CD8-positive, alpha-beta memory T cell (primary cell): ENCODE results near the gene RASSF9. TPM values are rescaled to one million over a fixed set of nuclear protein-coding genes. Genes with fewer than 3 reads are reported as not detected.

Source experiments
- CTCF ChIA-PET: fragments of 350-600 bp; sonication (Branson Sonifier 250); formaldehyde crosslinking; loops from one replicate; lab custom pipeline; 2021; ENCODE audit warnings: antibody characterized with exemption; lab: Charles Lee
- POLR2A ChIA-PET: fragments of 350-600 bp; sonication (Branson Sonifier 250); formaldehyde crosslinking; loops from one replicate; lab custom pipeline; 2021; ENCODE audit warnings: antibody characterized with exemption; lab: Charles Lee
- DNase-seq, 5 donors: peaks; one replicate each; pipeline versions ENCODE4 v3.0.0 to v3.0.0-alpha.2; 2020 to 2022; ENCODE audit warnings: mixed read lengths in 1 of 5
- H3K27ac ChIP-seq: one replicate; pipeline ENCODE4 v1.7.0; 2013; ENCODE audit warnings: low read depth, mild to moderate bottlenecking, low read length, moderate library complexity
- H3K27me3 ChIP-seq: 2 replicates; pipeline ENCODE4 v1.7.0; 2013; ENCODE audit warnings: low read length, mild to moderate bottlenecking; ENCODE audit not compliant: insufficient read depth, poor library complexity, severe bottlenecking
- H3K36me3 ChIP-seq: 2 replicates; pipeline ENCODE4 v1.7.0; 2013; ENCODE audit warnings: mild to moderate bottlenecking, low read length, moderate library complexity; ENCODE audit not compliant: insufficient read depth
- H3K4me1 ChIP-seq: 2 replicates; pipeline ENCODE4 v1.7.0; 2013; ENCODE audit warnings: mild to moderate bottlenecking, low read length, moderate library complexity; ENCODE audit not compliant: insufficient read depth
- H3K4me3 ChIP-seq: 2 replicates; pipeline ENCODE4 v1.7.0; 2013; ENCODE audit warnings: mild to moderate bottlenecking, low read length
- H3K9me3 ChIP-seq: 2 replicates; pipeline ENCODE4 v1.7.0; 2013; ENCODE audit warnings: mild to moderate bottlenecking, low read length
- H3K27ac Mint-ChIP-seq, 8 donors: one replicate each; pipeline ENCODE4 v1.8.0; 2020 to 2021; ENCODE audit warnings: mixed read lengths in 8 of 8, mild to moderate bottlenecking in 6 of 8, inconsistent platforms in 3 of 8, moderate library complexity in 3 of 8
- H3K27me3 Mint-ChIP-seq, 2 donors: one replicate each; pipeline ENCODE4 v1.8.0; 2020 to 2021; ENCODE audit warnings: mixed read lengths in 2 of 2, mild to moderate bottlenecking in 1 of 2, moderate library complexity in 1 of 2
- H3K36me3 Mint-ChIP-seq, 3 donors: one replicate each; pipeline ENCODE4 v1.8.0; 2020 to 2021; ENCODE audit warnings: mixed read lengths in 3 of 3, inconsistent platforms in 1 of 3, mild to moderate bottlenecking in 1 of 3
- H3K4me1 Mint-ChIP-seq, 3 donors: one replicate each; pipeline ENCODE4 v1.8.0; 2020 to 2021; ENCODE audit warnings: mixed read lengths in 3 of 3, inconsistent platforms in 1 of 3, mild to moderate bottlenecking in 1 of 3
- H3K4me3 Mint-ChIP-seq, 7 donors: one replicate each; pipeline ENCODE4 v1.8.0; 2020 to 2021; ENCODE audit warnings: mixed read lengths in 7 of 7, mild to moderate bottlenecking in 6 of 7, moderate library complexity in 4 of 7, inconsistent platforms in 2 of 7
- H3K9me3 Mint-ChIP-seq, 5 donors: one replicate each; pipeline ENCODE4 v1.8.0; 2020 to 2022; ENCODE audit warnings: mixed read lengths in 5 of 5, mild to moderate bottlenecking in 3 of 5, moderate library complexity in 2 of 5, inconsistent platforms in 1 of 5
- polyA plus RNA-seq: library from polyadenylated mRNA; unstranded; fragments of 300-500 nt; fragmentation: Illumina TruSeq; gene quantifications from one replicate; pipeline ENCODE4 v1.2.3, GENCODE V29; 2021
- total RNA-seq, 2 experiments: library from RNA; stranded (reverse); gene quantifications; one replicate each; pipeline ENCODE4 v1.2.3, GENCODE V29; 2021

The RASSF9 gene
- total and polyA plus RNA-seq, 3 experiments from 2014 or later = not detected

DNA sequence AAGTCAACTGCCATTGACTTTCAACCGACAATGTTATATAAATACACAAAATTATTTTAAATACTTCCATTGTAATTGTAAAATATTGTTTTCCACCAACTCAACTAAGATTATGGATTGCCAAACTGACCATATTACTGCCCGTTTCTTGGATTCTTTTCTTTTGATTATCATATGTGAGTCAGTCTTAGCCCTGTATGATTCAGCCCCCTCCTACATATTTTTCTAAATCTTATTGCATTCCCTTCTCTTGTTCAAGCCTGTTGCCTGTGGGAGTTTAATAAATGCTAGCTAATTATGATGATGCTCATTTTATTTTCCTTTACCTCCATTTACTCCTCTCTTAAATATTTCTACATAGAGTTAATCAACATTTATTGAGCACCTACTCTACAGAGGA lies 6.8 kb downstream of the RASSF9 start:
- Mint-ChIP-seq H3K27ac (no peak overlapping the region), H3K27me3 (no peaks in the 10 kb centered on the region), H3K4me1 (no peaks in the 10 kb centered on the region), H3K4me3 (no peak overlapping the region), H3K9me3 (peaks cover 0 to 16% (median 11%) of the 10 kb centered on the region in 5 donors), H3K36me3 (no peaks in the 10 kb centered on the region)
- H3K4me3 ChIP-seq = no peak overlapping the region
- DNase-seq = no peak
- no peak overlapping the region for H3K27ac ChIP-seq
- CTCF ChIA-PET = no interaction called here
- no peaks in the 10 kb centered on the region for H3K9me3 ChIP-seq
- no peaks in the 10 kb centered on the region for H3K4me1 ChIP-seq
- no peaks in the 10 kb centered on the region for H3K36me3 ChIP-seq
- POLR2A ChIA-PET = no interaction called here
- H3K27me3 ChIP-seq = no peaks in the 10 kb centered on the region

DNA sequence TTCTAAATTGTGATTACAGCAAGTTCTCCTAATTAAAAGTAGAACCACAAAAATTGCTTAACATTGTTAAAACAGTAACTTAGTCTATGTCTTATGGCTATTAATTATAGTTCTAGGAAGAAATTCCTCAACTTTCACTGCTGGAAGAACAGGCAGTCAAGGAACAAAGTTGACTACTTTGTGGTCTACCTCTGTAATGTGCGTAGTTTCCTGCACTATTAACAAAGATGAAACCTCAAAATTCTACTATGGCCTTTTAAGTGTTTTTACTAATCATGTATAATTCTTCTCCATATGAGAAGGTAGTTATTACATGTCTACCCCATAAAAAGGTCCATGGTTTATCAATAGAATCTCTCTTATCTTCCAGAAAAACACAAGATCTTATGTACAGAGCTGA lies 7.6 kb downstream of the RASSF9 start:
- H3K27ac ChIP-seq = no peak overlapping the region
- H3K27me3 ChIP-seq = no peaks in the 10 kb centered on the region
- H3K36me3 Mint-ChIP-seq = no peaks in the 10 kb centered on the region
- H3K4me1 Mint-ChIP-seq = no peaks in the 10 kb centered on the region
- H3K9me3 ChIP-seq = no peaks in the 10 kb centered on the region
- H3K4me1 ChIP-seq = no peaks in the 10 kb centered on the region
- H3K4me3 Mint-ChIP-seq = no peak overlapping the region
- CTCF ChIA-PET = no interaction called here
- H3K4me3 ChIP-seq = no peak overlapping the region
- no peak overlapping the region for H3K27ac Mint-ChIP-seq
- no peak for DNase-seq
- POLR2A ChIA-PET = no interaction called here
- peaks cover 6 to 21% (median 11%) of the 10 kb centered on the region in 5 donors for H3K9me3 Mint-ChIP-seq
- no peaks in the 10 kb centered on the region for H3K27me3 Mint-ChIP-seq
- H3K36me3 ChIP-seq = no peaks in the 10 kb centered on the region

DNA sequence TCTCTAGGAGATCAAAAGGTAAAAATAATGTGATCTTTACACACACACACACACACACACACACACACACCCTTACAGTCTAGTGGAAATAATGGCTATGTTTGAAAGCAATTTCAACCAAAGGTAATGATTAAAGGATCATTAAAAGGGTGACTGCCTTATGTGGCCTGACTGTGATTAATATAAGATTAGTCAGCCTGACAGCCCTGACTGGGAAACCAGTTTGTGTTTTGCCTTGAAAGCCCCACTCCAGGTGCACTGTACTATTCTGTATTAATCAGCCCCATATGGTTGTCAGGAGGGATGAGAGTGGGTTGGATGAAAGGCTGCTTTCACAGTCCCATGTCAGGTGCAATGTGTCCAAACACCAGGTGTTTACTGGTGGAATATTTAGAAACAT lies 10.5 kb downstream of the RASSF9 start:
- no peaks in the 10 kb centered on the region for H3K36me3 ChIP-seq
- DNase-seq = no peak
- Mint-ChIP-seq H3K4me3 (no peak overlapping the region), H3K4me1 (no peaks in the 10 kb centered on the region), H3K9me3 (peaks cover 8 to 24% (median 13%) of the 10 kb centered on the region in 5 donors), H3K27me3 (no peaks in the 10 kb centered on the region), H3K27ac (no peak overlapping the region), H3K36me3 (no peaks in the 10 kb centered on the region)
- H3K27me3 ChIP-seq = no peaks in the 10 kb centered on the region
- H3K4me3 ChIP-seq = no peak overlapping the region
- CTCF ChIA-PET = no interaction called here
- POLR2A ChIA-PET = no interaction called here
- no peak overlapping the region for H3K27ac ChIP-seq
- H3K9me3 ChIP-seq = no peaks in the 10 kb centered on the region
- no peaks in the 10 kb centered on the region for H3K4me1 ChIP-seq

DNA sequence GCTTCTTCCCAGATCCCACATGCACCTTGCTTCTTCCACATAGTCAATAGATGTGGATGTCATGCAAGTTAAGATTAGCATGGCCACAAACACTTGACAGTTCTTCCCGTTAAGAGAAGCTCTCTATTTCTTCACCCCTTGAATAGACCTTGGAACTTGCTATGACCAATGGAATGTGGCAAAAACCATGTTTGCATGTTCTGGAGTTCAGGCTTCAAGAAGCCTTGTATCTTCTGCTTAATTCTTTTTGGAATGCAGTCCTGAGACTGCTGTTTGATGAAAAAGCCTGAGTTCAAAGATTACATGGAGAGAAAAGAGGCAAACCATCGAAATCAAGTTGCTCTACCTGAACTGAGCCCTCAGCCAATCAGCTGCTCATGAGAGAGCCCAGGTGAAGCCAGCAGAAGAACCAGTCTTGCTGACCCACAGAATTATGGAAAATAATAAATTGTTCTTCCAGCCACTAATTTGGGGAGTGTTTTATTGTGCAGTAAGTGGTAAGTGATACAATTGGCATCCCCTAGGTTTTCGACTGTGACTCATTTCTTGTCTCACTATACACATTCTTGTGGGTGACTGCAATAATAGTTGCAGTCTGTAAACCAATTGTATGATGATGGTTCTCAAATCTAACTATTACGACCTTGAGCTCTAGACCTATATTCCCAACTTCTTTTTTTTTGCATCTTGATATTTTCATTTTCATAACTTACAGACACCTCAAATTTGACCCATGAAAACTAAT lies 12.6 kb downstream of the RASSF9 start:
- Mint-ChIP-seq H3K9me3 (peaks cover 8 to 23% (median 11%) of the 10 kb centered on the region in 5 donors), H3K27me3 (no peaks in the 10 kb centered on the region), H3K4me3 (peak overlapping the region in 1 of 7 donors; percentile 63), H3K36me3 (no peaks in the 10 kb centered on the region), H3K4me1 (no peaks in the 10 kb centered on the region), H3K27ac (no peak overlapping the region)
- no peak for DNase-seq
- no peak overlapping the region for H3K27ac ChIP-seq
- H3K4me1 ChIP-seq = no peaks in the 10 kb centered on the region
- H3K27me3 ChIP-seq = no peaks in the 10 kb centered on the region
- H3K36me3 ChIP-seq = no peaks in the 10 kb centered on the region
- CTCF ChIA-PET = no interaction called here
- no peaks in the 10 kb centered on the region for H3K9me3 ChIP-seq
- no peak overlapping the region for H3K4me3 ChIP-seq
- POLR2A ChIA-PET = no interaction called here

DNA sequence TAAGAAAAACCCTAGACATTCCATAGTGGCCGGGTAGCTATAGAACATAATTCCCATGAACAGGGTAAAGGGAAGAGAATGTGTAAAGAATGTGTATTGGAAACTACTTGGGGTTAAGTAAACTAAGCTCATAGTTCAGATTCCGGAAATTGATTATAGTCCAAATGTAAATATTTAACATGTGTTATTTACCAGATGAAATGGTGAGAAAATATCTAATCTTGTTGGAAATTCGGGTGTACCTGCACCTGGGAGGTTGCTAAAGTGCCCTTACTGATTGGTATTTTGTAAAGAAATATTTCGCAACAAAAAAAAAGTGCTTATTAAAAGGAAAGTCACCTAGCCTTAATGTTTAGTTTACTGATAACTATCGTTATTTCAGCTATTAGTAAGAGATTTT lies 14.4 kb downstream of the RASSF9 start:
- no peaks in the 10 kb centered on the region for H3K36me3 ChIP-seq
- H3K27ac ChIP-seq = no peak overlapping the region
- no peaks in the 10 kb centered on the region for H3K27me3 ChIP-seq
- no peaks in the 10 kb centered on the region for H3K27me3 Mint-ChIP-seq
- peaks cover 1 to 14% (median 8%) of the 10 kb centered on the region in 5 donors for H3K9me3 Mint-ChIP-seq
- H3K27ac Mint-ChIP-seq = no peak overlapping the region
- no peak overlapping the region for H3K4me3 ChIP-seq
- DNase-seq = no peak
- H3K4me3 Mint-ChIP-seq = no peak overlapping the region
- H3K4me1 ChIP-seq = no peaks in the 10 kb centered on the region
- no peaks in the 10 kb centered on the region for H3K36me3 Mint-ChIP-seq
- no peaks in the 10 kb centered on the region for H3K9me3 ChIP-seq
- H3K4me1 Mint-ChIP-seq = no peaks in the 10 kb centered on the region
- POLR2A ChIA-PET = no interaction called here
- CTCF ChIA-PET = no interaction called here

DNA sequence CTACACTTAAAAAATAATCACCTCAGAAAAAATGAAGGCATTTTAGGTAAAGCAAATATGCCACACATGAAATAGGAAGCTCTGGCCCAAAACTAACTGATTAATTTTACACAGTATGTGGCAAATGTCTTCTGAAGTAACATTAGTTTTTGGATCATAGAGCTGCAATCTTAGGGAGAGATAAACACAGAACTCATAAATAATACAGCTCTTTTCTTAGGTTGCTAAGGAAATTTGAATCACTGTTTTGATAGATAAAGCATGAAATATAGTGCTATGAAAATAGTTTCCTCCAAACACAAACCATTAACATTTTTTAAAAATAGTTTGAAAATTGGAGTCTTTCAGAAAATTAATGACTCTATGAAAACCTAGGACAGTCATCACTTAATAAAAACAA lies 15.0 kb downstream of the RASSF9 start:
- Histone ChIP-seq H3K27ac (no peak overlapping the region), H3K4me1 (no peaks in the 10 kb centered on the region), H3K27me3 (no peaks in the 10 kb centered on the region), H3K9me3 (no peaks in the 10 kb centered on the region), H3K36me3 (no peaks in the 10 kb centered on the region), H3K4me3 (no peak overlapping the region)
- Mint-ChIP-seq H3K27me3 (no peaks in the 10 kb centered on the region), H3K36me3 (no peaks in the 10 kb centered on the region), H3K27ac (no peak overlapping the region), H3K4me3 (no peak overlapping the region), H3K9me3 (peaks cover 1 to 14% (median 8%) of the 10 kb centered on the region in 5 donors), H3K4me1 (no peaks in the 10 kb centered on the region)
- POLR2A ChIA-PET = no interaction called here
- CTCF ChIA-PET = no interaction called here
- DNase-seq = no peak

DNA sequence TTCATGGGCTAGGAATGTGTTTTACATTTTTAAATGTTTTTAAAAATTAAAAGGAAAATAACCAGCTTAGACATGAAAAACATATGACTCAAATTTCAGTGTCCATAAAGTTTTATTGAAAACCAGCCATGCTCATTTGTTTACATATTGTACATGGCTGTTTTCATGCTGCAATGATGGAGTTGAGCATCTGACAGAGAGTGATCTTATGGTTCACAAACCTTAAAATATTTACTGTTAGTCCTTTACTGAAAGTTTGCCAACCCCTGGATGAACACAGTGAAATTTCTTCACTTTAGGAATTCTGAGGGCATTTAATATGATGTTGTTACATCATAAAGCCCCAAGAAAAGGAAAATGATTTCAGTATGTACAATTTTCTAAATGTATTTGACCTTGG lies 16.1 kb downstream of the RASSF9 start:
- Mint-ChIP-seq H3K4me3 (no peak overlapping the region), H3K4me1 (no peaks in the 10 kb centered on the region), H3K36me3 (no peaks in the 10 kb centered on the region), H3K27ac (no peak overlapping the region), H3K27me3 (no peaks in the 10 kb centered on the region), H3K9me3 (peaks cover 3 to 14% (median 12%) of the 10 kb centered on the region in 5 donors)
- Histone ChIP-seq H3K36me3 (no peaks in the 10 kb centered on the region), H3K4me1 (no peaks in the 10 kb centered on the region), H3K4me3 (no peak overlapping the region), H3K27ac (no peak overlapping the region), H3K9me3 (no peaks in the 10 kb centered on the region), H3K27me3 (no peaks in the 10 kb centered on the region)
- CTCF ChIA-PET = no interaction called here
- POLR2A ChIA-PET = no interaction called here
- no peak for DNase-seq

DNA sequence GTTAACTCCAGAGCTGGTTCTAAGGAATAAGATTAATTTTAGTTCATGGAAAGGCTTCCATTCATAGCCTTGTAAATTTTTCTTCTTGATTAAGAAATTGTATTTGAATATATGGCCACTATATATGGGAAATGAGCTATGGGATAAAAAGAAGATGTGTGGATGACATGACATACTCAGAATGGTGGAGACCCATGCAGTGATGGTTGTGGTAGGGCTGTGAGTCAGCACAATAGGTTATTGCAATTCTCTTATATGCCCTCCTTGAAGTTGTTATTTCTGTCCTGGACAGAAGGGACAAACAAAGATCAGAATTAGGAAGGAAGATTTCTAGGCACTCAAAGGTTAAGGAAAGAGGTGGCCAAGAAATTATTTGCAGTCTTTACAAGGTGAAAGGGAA lies 21.5 kb downstream of the RASSF9 start:
- DNase-seq = no peak
- Mint-ChIP-seq H3K9me3 (peaks cover 1 to 12% (median 3%) of the 10 kb centered on the region in 5 donors), H3K36me3 (no peaks in the 10 kb centered on the region), H3K4me1 (no peaks in the 10 kb centered on the region), H3K4me3 (no peak overlapping the region), H3K27me3 (no peaks in the 10 kb centered on the region), H3K27ac (no peak overlapping the region)
- Histone ChIP-seq H3K4me1 (no peaks in the 10 kb centered on the region), H3K9me3 (no peaks in the 10 kb centered on the region), H3K36me3 (no peaks in the 10 kb centered on the region), H3K27me3 (no peaks in the 10 kb centered on the region), H3K4me3 (no peak overlapping the region), H3K27ac (no peak overlapping the region)
- ChIA-PET CTCF (no interaction called here), POLR2A (no interaction called here)
